ENCODE measurements around the gene GNG12. TPM values are rescaled to one million over a fixed set of nuclear protein-coding genes. Genes with fewer than 3 reads are reported as not detected.

GNG12 gene
- total and polyA plus RNA-seq, 10 donors: 15.2 to 102 (median 76.2) TPM

- WGBS, 5 donors: 76 to 97% (median 83%) methylated on average over 1 of the region's 1 CpG
- DNase-seq: no peak
- Histone ChIP-seq H3K36me3 (peaks cover 0 to 3% (median 0%) of the 10 kb centered on the region in 6 donors), H3K9me3 (peaks cover 0 to 10% (median 0%) of the 10 kb centered on the region in 8 donors), H3K4me1 (peaks cover 0 to 42% (median 12%) of the 10 kb centered on the region in 6 donors), H3K27ac (no peak overlapping the region), H3K27me3 (replicated peaks in 1 of 7) (no peaks in the 10 kb centered on the region), H3K4me3 (no peak overlapping the region)
- TF ChIP-seq POLR2AphosphoS5 (IDR thresholded peaks at IDR 0.05) (no peak), POLR2A (IDR thresholded peaks at IDR 0.05) (no peak)
- TF ChIP-seq, protein P1, sequence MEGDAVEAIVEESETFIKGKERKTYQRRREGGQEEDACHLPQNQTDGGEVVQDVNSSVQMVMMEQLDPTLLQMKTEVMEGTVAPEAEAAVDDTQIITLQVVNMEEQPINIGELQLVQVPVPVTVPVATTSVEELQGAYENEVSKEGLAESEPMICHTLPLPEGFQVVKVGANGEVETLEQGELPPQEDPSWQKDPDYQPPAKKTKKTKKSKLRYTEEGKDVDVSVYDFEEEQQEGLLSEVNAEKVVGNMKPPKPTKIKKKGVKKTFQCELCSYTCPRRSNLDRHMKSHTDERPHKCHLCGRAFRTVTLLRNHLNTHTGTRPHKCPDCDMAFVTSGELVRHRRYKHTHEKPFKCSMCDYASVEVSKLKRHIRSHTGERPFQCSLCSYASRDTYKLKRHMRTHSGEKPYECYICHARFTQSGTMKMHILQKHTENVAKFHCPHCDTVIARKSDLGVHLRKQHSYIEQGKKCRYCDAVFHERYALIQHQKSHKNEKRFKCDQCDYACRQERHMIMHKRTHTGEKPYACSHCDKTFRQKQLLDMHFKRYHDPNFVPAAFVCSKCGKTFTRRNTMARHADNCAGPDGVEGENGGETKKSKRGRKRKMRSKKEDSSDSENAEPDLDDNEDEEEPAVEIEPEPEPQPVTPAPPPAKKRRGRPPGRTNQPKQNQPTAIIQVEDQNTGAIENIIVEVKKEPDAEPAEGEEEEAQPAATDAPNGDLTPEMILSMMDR (IDR thresholded peaks at IDR 0.05 in 8 of 11, conservative IDR thresholded peaks at IDR 0.05 in 3 of 11): no peak
- intact Hi-C loops (cut with DNase I; ENCODE audit: low total_unique reads): no loop called here
These were observed 15.1 kb downstream of the GNG12 start for GRCh38 chr1:67818162-67818561.

DNA sequence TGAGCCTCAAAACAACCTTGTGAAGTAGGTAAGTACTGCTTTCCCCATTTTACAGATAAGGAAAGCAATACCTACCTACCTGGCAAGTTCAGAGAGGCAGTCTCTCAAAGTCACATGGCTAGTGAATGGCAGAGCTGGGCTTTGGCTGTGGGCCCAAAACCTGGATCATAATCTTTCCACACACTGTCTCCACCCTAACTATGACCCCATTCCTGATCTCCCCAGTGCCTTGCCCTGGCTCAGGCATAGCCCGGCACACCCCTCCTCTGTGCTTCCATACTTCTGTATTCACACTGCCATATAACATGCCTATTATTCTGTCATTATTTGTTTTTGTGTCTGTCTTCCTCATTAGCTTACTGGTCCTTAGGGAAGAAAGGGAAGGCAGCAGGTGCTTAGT, 15.9 kb downstream of the GNG12 start:
- no peak for TF ChIP-seq POLR2AphosphoS5 (IDR thresholded peaks at IDR 0.05)
- WGBS, 5 donors: 89 to 100% (median 94%) methylated on average over 1 of the region's 1 CpG
- H3K27me3 ChIP-seq (replicated peaks in 1 of 7): no peaks in the 10 kb centered on the region
- H3K36me3 ChIP-seq: peaks cover 0 to 3% (median 0%) of the 10 kb centered on the region in 6 donors
- peaks cover 0 to 51% (median 13%) of the 10 kb centered on the region in 6 donors for H3K4me1 ChIP-seq
- H3K27ac ChIP-seq: no peak overlapping the region
- DNase-seq: no peak
- no peak overlapping the region for H3K4me3 ChIP-seq
- intact Hi-C loops (cut with DNase I; ENCODE audit: low total_unique reads): no loop called here
- peaks cover 0 to 10% (median 0%) of the 10 kb centered on the region in 8 donors for H3K9me3 ChIP-seq

DNA sequence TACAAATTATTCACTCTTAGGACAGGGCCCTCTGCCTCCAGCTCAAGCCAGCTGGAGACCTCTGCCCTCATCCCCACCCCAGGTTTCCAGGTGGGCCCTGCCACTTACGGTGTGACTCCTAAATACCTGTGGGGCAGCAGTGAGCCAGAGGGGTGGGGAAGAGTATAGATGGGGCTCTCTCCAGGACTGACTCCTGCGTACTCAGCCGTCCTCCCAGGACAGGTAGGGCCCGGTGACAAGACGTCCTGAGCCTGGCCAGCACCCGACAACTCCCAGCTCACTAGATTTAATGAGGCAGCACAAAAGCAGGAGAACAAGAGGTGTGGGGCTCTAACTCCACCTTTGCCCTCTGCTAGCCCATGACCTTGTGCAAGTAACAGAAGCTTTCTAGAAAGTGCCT, 16.8 kb downstream of the GNG12 start:
- peaks cover 0 to 59% (median 16%) of the 10 kb centered on the region in 6 donors for H3K4me1 ChIP-seq
- peaks cover 0 to 10% (median 0%) of the 10 kb centered on the region in 8 donors for H3K9me3 ChIP-seq
- WGBS, 5 donors: 88 to 96% (median 96%) methylated on average over 6 of the region's 6 CpGs
- peaks cover 0 to 3% (median 0%) of the 10 kb centered on the region in 6 donors for H3K36me3 ChIP-seq
- TF ChIP-seq, protein P1 (IDR thresholded peaks at IDR 0.05 in 8 of 11, conservative IDR thresholded peaks at IDR 0.05 in 3 of 11): no peak
- no peak for TF ChIP-seq POLR2A (IDR thresholded peaks at IDR 0.05)
- TF ChIP-seq POLR2AphosphoS5 (IDR thresholded peaks at IDR 0.05): no peak
- peak overlapping the region in 3 of 8 donors; percentile 59 to 82 (median 75) for H3K27ac ChIP-seq
- intact Hi-C loops (cut with DNase I; ENCODE audit: low total_unique reads): no loop called here
- DNase-seq: no peak
- H3K4me3 ChIP-seq: no peak overlapping the region
- H3K27me3 ChIP-seq (replicated peaks in 1 of 7): no peaks in the 10 kb centered on the region

- DNase-seq: no peak
- 82 to 92% (median 91%) methylated on average over 7 of the region's 7 CpGs for WGBS, 5 donors
- Histone ChIP-seq H3K4me3 (no peak overlapping the region), H3K27me3 (replicated peaks in 1 of 7) (no peaks in the 10 kb centered on the region), H3K4me1 (peaks cover 0 to 63% (median 16%) of the 10 kb centered on the region in 6 donors), H3K9me3 (peaks cover 0 to 10% (median 0%) of the 10 kb centered on the region in 8 donors), H3K27ac (peak overlapping the region in 5 of 8 donors; percentile 45 to 82 (median 59)), H3K36me3 (peaks cover 0 to 3% (median 0%) of the 10 kb centered on the region in 6 donors)
- intact Hi-C loops (cut with DNase I; ENCODE audit: low total_unique reads): no loop called here
- TF ChIP-seq, protein P1 (IDR thresholded peaks at IDR 0.05 in 8 of 11, conservative IDR thresholded peaks at IDR 0.05 in 3 of 11): no peak
- TF ChIP-seq POLR2AphosphoS5 (IDR thresholded peaks at IDR 0.05) (no peak), POLR2A (IDR thresholded peaks at IDR 0.05) (no peak)
These were observed 17.2 kb downstream of the GNG12 start for GRCh38 chr1:67816095-67816475.
